Naive thymus-derived CD8-positive, alpha-beta T cell (primary cell): ENCODE data around the gene DACH2. TPM values are rescaled to one million over a fixed set of nuclear protein-coding genes. Genes with fewer than 3 reads are reported as not detected.

ENCODE experiments used
- ATAC-seq, 2 donors: fragments of 150-1000 bp; cut with Tn5 transposase in 1 of 2; sonication (Bioruptor Pico), chemical (Tn5 transposase) in 1 of 2; 1 replicate in 1 of 2; 2 replicates in 1 of 2; pipeline ENCODE4 v1.10.0; 2021; ENCODE audit warnings: mild to moderate bottlenecking in 2 of 2, moderate library complexity in 2 of 2
- POLR2A ChIA-PET: fragments of 350-600 bp; sonication (Branson Sonifier 250); formaldehyde crosslinking; loops from one replicate; lab custom pipeline; 2021; ENCODE audit warnings: antibody characterized with exemption; lab: Charles Lee
- DNase-seq, 10 donors: peaks; one replicate each; pipeline versions ENCODE4 v3.0.0 to v3.0.0-alpha.2; 2020 to 2022
- H3K27ac Mint-ChIP-seq, 10 donors: one replicate each; pipeline ENCODE4 v1.8.0; 2020 to 2022; ENCODE audit warnings: mild to moderate bottlenecking in 10 of 10, mixed read lengths in 10 of 10, moderate library complexity in 4 of 10, inconsistent platforms in 1 of 10
- H3K27me3 Mint-ChIP-seq, 5 donors: one replicate each; pipeline ENCODE4 v1.8.0; 2021 to 2022; ENCODE audit warnings: mixed read lengths in 5 of 5
- H3K36me3 Mint-ChIP-seq, 3 donors: one replicate each; pipeline ENCODE4 v1.8.0; 2020 to 2022; ENCODE audit warnings: mixed read lengths in 3 of 3, mild to moderate bottlenecking in 2 of 3, inconsistent platforms in 1 of 3
- H3K4me1 Mint-ChIP-seq, 4 donors: one replicate each; pipeline ENCODE4 v1.8.0; 2021 to 2022; ENCODE audit warnings: mixed read lengths in 4 of 4
- H3K4me3 Mint-ChIP-seq, 10 donors: one replicate each; pipeline ENCODE4 v1.8.0; 2020 to 2022; ENCODE audit warnings: mild to moderate bottlenecking in 10 of 10, mixed read lengths in 10 of 10, moderate library complexity in 6 of 10, inconsistent platforms in 1 of 10
- H3K9me3 Mint-ChIP-seq, 9 donors: one replicate each; pipeline ENCODE4 v1.8.0; 2020 to 2022; ENCODE audit warnings: mixed read lengths in 9 of 9, mild to moderate bottlenecking in 3 of 9, inconsistent platforms in 1 of 9, moderate library complexity in 1 of 9
- polyA plus RNA-seq, 3 donors: library from polyadenylated mRNA; unstranded; fragments of 300-500 nt; fragmentation: Illumina TruSeq; gene quantifications; one replicate each; pipeline ENCODE4 v1.2.3, GENCODE V29; 2021
- total RNA-seq, 8 experiments: library from RNA in 2 of 8; stranded (reverse) in 2 of 8; gene quantifications; one replicate each; pipeline ENCODE4 v1.2.3 and lab custom pipeline; 2021 to 2026

Gene DACH2
- total and polyA plus RNA-seq, 5 experiments from 2014 or later: not detected

- no peaks in the 10 kb centered on the region for H3K36me3 Mint-ChIP-seq
- no peak overlapping the region for H3K4me3 Mint-ChIP-seq
- H3K4me1 Mint-ChIP-seq: no peaks in the 10 kb centered on the region
- H3K9me3 Mint-ChIP-seq: peaks cover 0 to 12% (median 0%) of the 10 kb centered on the region in 9 donors
- POLR2A ChIA-PET: no interaction called here
- no peak for ATAC-seq
- DNase-seq: no peak
- no peaks in the 10 kb centered on the region for H3K27me3 Mint-ChIP-seq
- no peak overlapping the region for H3K27ac Mint-ChIP-seq
These were observed 431.5 kb downstream of the DACH2 start for GRCh38 chrX:86579777-86580176.

- Mint-ChIP-seq H3K4me3 (no peak overlapping the region), H3K36me3 (peaks cover 0 to 8% (median 0%) of the 10 kb centered on the region in 3 donors), H3K4me1 (no peaks in the 10 kb centered on the region), H3K27ac (no peak overlapping the region), H3K9me3 (peaks cover 0 to 16% (median 11%) of the 10 kb centered on the region in 9 donors), H3K27me3 (no peaks in the 10 kb centered on the region)
- no peak for ATAC-seq
- no peak for DNase-seq
- POLR2A ChIA-PET: no interaction called here
These were observed 456.4 kb downstream of the DACH2 start for GRCh38 chrX:86604607-86605006.

- no peak for DNase-seq
- H3K4me3 Mint-ChIP-seq: no peak overlapping the region
- H3K4me1 Mint-ChIP-seq: no peaks in the 10 kb centered on the region
- H3K27ac Mint-ChIP-seq: no peak overlapping the region
- ATAC-seq: no peak
- H3K9me3 Mint-ChIP-seq: peaks cover 0 to under 1% (median 0%) of the 10 kb centered on the region in 9 donors
- POLR2A ChIA-PET: no interaction called here
- H3K27me3 Mint-ChIP-seq: no peaks in the 10 kb centered on the region
- H3K36me3 Mint-ChIP-seq: no peaks in the 10 kb centered on the region
These were observed 548.7 kb downstream of the DACH2 start for GRCh38 chrX:86696951-86697350.

- DNase-seq: no peak
- no peak for ATAC-seq
- peaks cover 0 to 3% (median 0%) of the 10 kb centered on the region in 9 donors for H3K9me3 Mint-ChIP-seq
- no peaks in the 10 kb centered on the region for H3K27me3 Mint-ChIP-seq
- POLR2A ChIA-PET: no interaction called here
- no peaks in the 10 kb centered on the region for H3K36me3 Mint-ChIP-seq
- no peaks in the 10 kb centered on the region for H3K4me1 Mint-ChIP-seq
- H3K4me3 Mint-ChIP-seq: no peak overlapping the region
- H3K27ac Mint-ChIP-seq: no peak overlapping the region
These were observed 563.4 kb downstream of the DACH2 start for GRCh38 chrX:86711531-86712180.

GRCh38 chrX:86714441-86714840 lies 566.2 kb downstream of the DACH2 start:
- POLR2A ChIA-PET: no interaction called here
- no peak overlapping the region for H3K27ac Mint-ChIP-seq
- no peak overlapping the region for H3K4me3 Mint-ChIP-seq
- ATAC-seq (no peak), DNase-seq (no peak)
- H3K9me3 Mint-ChIP-seq: peaks cover 0 to 6% (median 0%) of the 10 kb centered on the region in 9 donors
- no peaks in the 10 kb centered on the region for H3K4me1 Mint-ChIP-seq
- H3K27me3 Mint-ChIP-seq: no peaks in the 10 kb centered on the region
- no peaks in the 10 kb centered on the region for H3K36me3 Mint-ChIP-seq

- Mint-ChIP-seq H3K4me1 (no peaks in the 10 kb centered on the region), H3K27me3 (no peaks in the 10 kb centered on the region), H3K27ac (no peak overlapping the region), H3K36me3 (no peaks in the 10 kb centered on the region), H3K4me3 (no peak overlapping the region), H3K9me3 (peaks cover 0 to 13% (median 2%) of the 10 kb centered on the region in 9 donors)
- POLR2A ChIA-PET: no interaction called here
- ATAC-seq (no peak), DNase-seq (no peak)
These were observed 576.0 kb downstream of the DACH2 start for GRCh38 chrX:86724277-86724676.

- Mint-ChIP-seq H3K4me1 (no peaks in the 10 kb centered on the region), H3K9me3 (peaks cover 0 to 4% (median 0%) of the 10 kb centered on the region in 9 donors), H3K36me3 (no peaks in the 10 kb centered on the region), H3K27me3 (no peaks in the 10 kb centered on the region), H3K27ac (no peak overlapping the region), H3K4me3 (no peak overlapping the region)
- DNase-seq (no peak), ATAC-seq (no peak)
- POLR2A ChIA-PET: no interaction called here
These were observed 598.8 kb downstream of the DACH2 start for GRCh38 chrX:86747091-86747490.

- ATAC-seq: no peak
- no peaks in the 10 kb centered on the region for H3K36me3 Mint-ChIP-seq
- no peaks in the 10 kb centered on the region for H3K4me1 Mint-ChIP-seq
These were observed 657.0 kb downstream of the DACH2 start for GRCh38 chrX:86805241-86805640.

GRCh38 chrX:86806786-86807185 lies 658.5 kb downstream of the DACH2 start:
- DNase-seq: no peak
- no peaks in the 10 kb centered on the region for H3K36me3 Mint-ChIP-seq
- no peak overlapping the region for H3K4me3 Mint-ChIP-seq
- no peak overlapping the region for H3K27ac Mint-ChIP-seq
- H3K9me3 Mint-ChIP-seq: peaks cover 0 to 20% (median 4%) of the 10 kb centered on the region in 9 donors
- POLR2A ChIA-PET: no interaction called here
- no peak for ATAC-seq
- H3K4me1 Mint-ChIP-seq: no peaks in the 10 kb centered on the region
- H3K27me3 Mint-ChIP-seq: no peaks in the 10 kb centered on the region

More at GRCh38 chrX:86805241-86805640, 657.0 kb downstream of the DACH2 start:
- peaks cover 0 to 20% (median 4%) of the 10 kb centered on the region in 9 donors for H3K9me3 Mint-ChIP-seq
- H3K27ac Mint-ChIP-seq: no peak overlapping the region
- no peak for DNase-seq
- POLR2A ChIA-PET: no interaction called here
- H3K4me3 Mint-ChIP-seq: no peak overlapping the region
- no peaks in the 10 kb centered on the region for H3K27me3 Mint-ChIP-seq

GRCh38 chrX:86809651-86810050 lies 661.4 kb downstream of the DACH2 start:
- H3K27ac Mint-ChIP-seq: no peak overlapping the region
- no peak for DNase-seq
- H3K36me3 Mint-ChIP-seq: no peaks in the 10 kb centered on the region
- no peak overlapping the region for H3K4me3 Mint-ChIP-seq
- H3K27me3 Mint-ChIP-seq: no peaks in the 10 kb centered on the region
- peaks cover 0 to 17% (median 3%) of the 10 kb centered on the region in 9 donors for H3K9me3 Mint-ChIP-seq
- no peaks in the 10 kb centered on the region for H3K4me1 Mint-ChIP-seq
- POLR2A ChIA-PET: no interaction called here
- ATAC-seq: no peak

GRCh38 chrX:86829786-86830185 lies 681.5 kb downstream of the DACH2 start:
- no peak overlapping the region for H3K4me3 Mint-ChIP-seq
- H3K36me3 Mint-ChIP-seq: no peaks in the 10 kb centered on the region
- H3K4me1 Mint-ChIP-seq: no peaks in the 10 kb centered on the region
- peaks cover 0 to 10% (median 0%) of the 10 kb centered on the region in 9 donors for H3K9me3 Mint-ChIP-seq
- no peak for ATAC-seq
- H3K27me3 Mint-ChIP-seq: no peaks in the 10 kb centered on the region
- DNase-seq: no peak
- POLR2A ChIA-PET: no interaction called here
- no peak overlapping the region for H3K27ac Mint-ChIP-seq

GRCh38 chrX:86830685-86831084 lies 682.4 kb downstream of the DACH2 start:
- Mint-ChIP-seq H3K4me1 (no peaks in the 10 kb centered on the region), H3K9me3 (peaks cover 0 to 3% (median 0%) of the 10 kb centered on the region in 9 donors), H3K27me3 (no peaks in the 10 kb centered on the region), H3K36me3 (no peaks in the 10 kb centered on the region), H3K27ac (no peak overlapping the region), H3K4me3 (no peak overlapping the region)
- POLR2A ChIA-PET: no interaction called here
- ATAC-seq (no peak), DNase-seq (no peak)

GRCh38 chrX:86845101-86845500 lies 696.9 kb downstream of the DACH2 start:
- POLR2A ChIA-PET: no interaction called here
- H3K4me3 Mint-ChIP-seq: no peak overlapping the region

More at GRCh38 chrX:86845101-86845500, 696.9 kb downstream of the DACH2 start:
- ATAC-seq (no peak), DNase-seq (no peak)
- no peaks in the 10 kb centered on the region for H3K36me3 Mint-ChIP-seq
- no peak overlapping the region for H3K27ac Mint-ChIP-seq
- no peaks in the 10 kb centered on the region for H3K4me1 Mint-ChIP-seq
- peaks cover 0 to 3% (median 0%) of the 10 kb centered on the region in 9 donors for H3K9me3 Mint-ChIP-seq
- no peaks in the 10 kb centered on the region for H3K27me3 Mint-ChIP-seq
